Measurements from ENCODE around the gene FILIP1.

- TF ChIP-seq CTCF (IDR thresholded peaks at IDR 0.05) (no peak), POLR2A (IDR thresholded peaks at IDR 0.05; ENCODE audit: low read depth) (no peak), EP300 (IDR thresholded peaks at IDR 0.05) (no peak), POLR2AphosphoS5 (IDR thresholded peaks at IDR 0.05) (peak in 1 of 2 donors; percentile 67)
Measured at GRCh38 chr6:75458895-75459294, 34.7 kb downstream of the FILIP1 start.
